Stomach (tissue), 4 donors: ENCODE data around the gene FAM120A.

Source experiments
- CTCF ChIP-seq, 7 experiments: fragments of 450-650 bp in 4 of 7; fragments of 200-600 bp in 3 of 7; sonication (generic) in 3 of 7; IDR thresholded peaks; one replicate each; pipeline ENCODE4 v1.5.1; 2016 to 2019; ENCODE audit warnings: antibody characterized with exemption in 7 of 7, control low read depth in 2 of 7, mild to moderate bottlenecking in 1 of 7
- EP300 ChIP-seq: sonication (generic); formaldehyde crosslinking; IDR thresholded peaks from one replicate; pipeline ENCODE4 v1.6.1; 2017; ENCODE audit warnings: antibody characterized with exemption
- POLR2A ChIP-seq, 4 donors: fragments of 450-650 bp; IDR thresholded peaks; one replicate each; pipeline ENCODE4 v1.6.1; 2016; ENCODE audit warnings: antibody characterized with exemption in 4 of 4, control low read depth in 2 of 4, mild to moderate bottlenecking in 1 of 4, moderate library complexity in 1 of 4

GRCh38 chr9:93613174-93613573, 161.7 kb downstream of the FAM120A start:
- TF ChIP-seq POLR2A (IDR thresholded peaks at IDR 0.05) (no peak), CTCF (IDR thresholded peaks at IDR 0.05) (no peak), EP300 (no peak)
